ENCODE data around the gene LTBP3. TPM values are rescaled to one million over a fixed set of nuclear protein-coding genes. Genes with fewer than 3 reads are reported as not detected.

Gene LTBP3
- total and polyA plus RNA-seq, 2 donors from 2014 or later: 61.6 to 165 TPM

DNA sequence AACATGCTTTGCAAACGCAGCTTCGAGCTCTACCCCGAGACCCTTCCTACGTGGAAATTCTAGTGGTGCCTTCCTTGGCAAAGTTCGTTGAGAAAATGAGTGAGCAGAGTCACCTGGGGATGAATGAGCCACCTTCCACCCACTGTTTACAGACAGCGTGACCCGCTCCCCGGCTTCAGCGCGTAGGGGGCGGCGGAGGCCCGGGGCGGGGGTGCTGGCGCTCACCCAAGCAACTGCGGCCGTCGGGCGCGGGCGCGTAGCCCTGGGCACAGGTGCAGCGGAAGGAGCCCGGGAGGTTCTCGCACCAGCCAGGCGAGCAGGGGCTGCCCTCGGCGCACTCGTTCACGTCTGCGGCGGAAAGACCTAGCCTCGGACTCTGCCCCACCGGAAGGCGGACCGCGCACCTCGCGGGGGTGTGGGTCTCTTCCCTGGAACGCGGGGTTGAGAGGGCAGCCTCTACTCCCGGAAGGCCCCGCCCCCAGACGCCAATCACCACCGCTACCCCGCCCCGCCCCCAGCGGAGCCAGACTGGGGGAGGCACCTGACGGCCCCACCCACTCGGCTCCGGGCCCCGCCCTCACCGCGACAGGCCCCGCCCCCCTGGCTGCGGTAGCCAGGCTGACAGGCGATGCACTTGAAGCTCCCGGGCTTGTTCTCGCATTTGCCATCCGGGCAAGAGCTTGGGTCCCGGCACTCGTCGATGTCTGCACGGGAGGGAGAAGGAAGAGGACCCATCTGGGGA, 11.8 kb downstream of the LTBP3 start:
- H3K9ac ChIP-seq (ENCODE audit: low read length in 3 of 3): peak overlapping the region in 1 of 3 donors; percentile 33
- intact Hi-C loops (cut with DNase I): no loop called here

DNA sequence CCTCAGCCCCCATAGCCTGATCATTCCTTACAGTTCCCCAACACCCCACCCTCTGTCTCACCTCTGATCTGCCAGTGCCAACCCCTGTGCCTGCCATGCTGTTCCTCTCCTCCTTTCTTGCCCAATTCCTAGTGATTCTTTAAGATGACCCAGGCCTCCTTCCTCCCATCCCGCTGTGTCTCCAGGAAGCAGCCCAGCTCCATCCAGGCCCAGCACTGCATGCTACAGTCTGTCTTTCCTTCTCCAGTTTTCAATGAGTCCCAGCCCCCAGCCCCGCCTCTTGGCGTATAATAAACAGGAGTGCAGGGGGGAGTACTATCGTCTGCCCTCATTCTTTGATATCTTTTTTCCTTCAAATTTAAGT, 12.3 kb downstream of the LTBP3 start:
- no peaks in the 10 kb centered on the region for H3K9me3 ChIP-seq (ENCODE audit: control insufficient read depth in 2 of 3, insufficient read depth in 1 of 3, low read length in 3 of 3)
- no peak for DNase-seq
- intact Hi-C loops (cut with DNase I): no loop called here
- peak overlapping the region; percentile 26 to 64 (median 61) for H3K4me3 ChIP-seq (ENCODE audit: low read length in 3 of 3)
- no peak for FAIRE-seq
- H3K4me1 ChIP-seq (ENCODE audit: control insufficient read depth in 2 of 3, insufficient read depth in 2 of 3, low read depth in 1 of 3, low read length in 3 of 3): peaks cover 0 to 14% (median 6%) of the 10 kb centered on the region in 3 donors
- H3K27ac ChIP-seq (ENCODE audit: low read depth in 2 of 2, low read length in 2 of 2): peak overlapping the region; percentile 22 to 59
- H3K27me3 ChIP-seq (ENCODE audit: control insufficient read depth, insufficient read depth, low read length): no peaks in the 10 kb centered on the region
- peak overlapping the region in 2 of 3 donors; percentile 33 to 40 for H3K9ac ChIP-seq (ENCODE audit: low read length in 3 of 3)
- TF ChIP-seq, protein P1, sequence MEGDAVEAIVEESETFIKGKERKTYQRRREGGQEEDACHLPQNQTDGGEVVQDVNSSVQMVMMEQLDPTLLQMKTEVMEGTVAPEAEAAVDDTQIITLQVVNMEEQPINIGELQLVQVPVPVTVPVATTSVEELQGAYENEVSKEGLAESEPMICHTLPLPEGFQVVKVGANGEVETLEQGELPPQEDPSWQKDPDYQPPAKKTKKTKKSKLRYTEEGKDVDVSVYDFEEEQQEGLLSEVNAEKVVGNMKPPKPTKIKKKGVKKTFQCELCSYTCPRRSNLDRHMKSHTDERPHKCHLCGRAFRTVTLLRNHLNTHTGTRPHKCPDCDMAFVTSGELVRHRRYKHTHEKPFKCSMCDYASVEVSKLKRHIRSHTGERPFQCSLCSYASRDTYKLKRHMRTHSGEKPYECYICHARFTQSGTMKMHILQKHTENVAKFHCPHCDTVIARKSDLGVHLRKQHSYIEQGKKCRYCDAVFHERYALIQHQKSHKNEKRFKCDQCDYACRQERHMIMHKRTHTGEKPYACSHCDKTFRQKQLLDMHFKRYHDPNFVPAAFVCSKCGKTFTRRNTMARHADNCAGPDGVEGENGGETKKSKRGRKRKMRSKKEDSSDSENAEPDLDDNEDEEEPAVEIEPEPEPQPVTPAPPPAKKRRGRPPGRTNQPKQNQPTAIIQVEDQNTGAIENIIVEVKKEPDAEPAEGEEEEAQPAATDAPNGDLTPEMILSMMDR (IDR thresholded peaks at IDR 0.05; ENCODE audit: borderline replicate concordance, extremely low read depth, insufficient read depth): no peak
- peaks cover 0 to 2% (median 0%) of the 10 kb centered on the region in 3 donors for H3K36me3 ChIP-seq (ENCODE audit: control insufficient read depth in 2 of 3, insufficient read depth in 3 of 3, low read length in 3 of 3)

More for the DNA sequence above, 11.8 kb downstream of the LTBP3 start:
- FAIRE-seq: no peak
- H3K27me3 ChIP-seq (ENCODE audit: control insufficient read depth, insufficient read depth, low read length): no peaks in the 10 kb centered on the region
- peaks cover 0 to 11% (median 1%) of the 10 kb centered on the region in 3 donors for H3K4me1 ChIP-seq (ENCODE audit: control insufficient read depth in 2 of 3, insufficient read depth in 2 of 3, low read depth in 1 of 3, low read length in 3 of 3)
- H3K4me3 ChIP-seq (ENCODE audit: low read length in 3 of 3): peak overlapping the region; percentile 26 to 64 (median 61)
- peaks cover 0 to 2% (median 0%) of the 10 kb centered on the region in 3 donors for H3K36me3 ChIP-seq (ENCODE audit: control insufficient read depth in 2 of 3, insufficient read depth in 3 of 3, low read length in 3 of 3)
- DNase-seq: peak; percentile 87 to 97 (median 93)
- H3K9me3 ChIP-seq (ENCODE audit: control insufficient read depth in 2 of 3, insufficient read depth in 1 of 3, low read length in 3 of 3): no peaks in the 10 kb centered on the region
- peak overlapping the region; percentile 51 to 59 for H3K27ac ChIP-seq (ENCODE audit: low read depth in 2 of 2, low read length in 2 of 2)
- TF ChIP-seq, protein P1 (IDR thresholded peaks at IDR 0.05; ENCODE audit: borderline replicate concordance, extremely low read depth, insufficient read depth): no peak

DNA sequence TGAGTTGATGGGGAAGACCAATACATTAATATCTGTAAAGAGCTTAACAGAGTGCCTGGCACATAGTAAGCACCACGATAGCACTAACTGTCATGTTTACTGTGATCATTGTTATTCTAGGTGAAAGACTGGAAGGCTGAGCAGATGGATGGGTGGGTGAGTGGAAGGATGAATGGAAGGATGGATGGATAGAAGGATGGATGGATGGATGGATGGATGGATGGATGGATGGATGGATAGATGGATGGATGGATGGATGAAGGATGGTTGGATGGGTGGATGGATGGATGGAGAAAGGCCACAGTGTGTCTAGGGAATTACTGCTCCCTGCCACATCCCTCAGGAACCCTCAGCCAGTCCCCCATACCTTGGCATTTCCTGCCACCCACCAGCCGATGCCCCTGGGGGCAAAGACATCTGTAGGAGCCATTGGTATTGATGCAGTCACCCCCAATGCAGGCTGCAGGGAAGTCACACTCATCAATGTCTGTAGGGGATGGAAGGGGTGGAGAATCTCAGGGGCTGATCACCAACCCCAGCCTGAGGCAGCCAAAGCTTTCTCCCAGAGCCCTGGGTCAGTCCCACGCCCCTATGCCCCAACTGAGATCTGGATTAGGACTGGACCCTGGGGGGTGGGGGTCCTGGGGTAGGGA, 15.3 kb downstream of the LTBP3 start:
- Histone ChIP-seq H3K4me1 (ENCODE audit: control insufficient read depth in 2 of 3, insufficient read depth in 2 of 3, low read depth in 1 of 3, low read length in 3 of 3) (peaks cover 0 to 19% (median 6%) of the 10 kb centered on the region in 3 donors), H3K36me3 (ENCODE audit: control insufficient read depth in 2 of 3, insufficient read depth in 3 of 3, low read length in 3 of 3) (peaks cover 0 to 3% (median 0%) of the 10 kb centered on the region in 3 donors)

More for the DNA sequence above, 15.3 kb downstream of the LTBP3 start:
- TF ChIP-seq, protein P1 (IDR thresholded peaks at IDR 0.05; ENCODE audit: borderline replicate concordance, extremely low read depth, insufficient read depth): no peak
- Histone ChIP-seq H3K9ac (ENCODE audit: low read length in 3 of 3) (no peak overlapping the region), H3K9me3 (ENCODE audit: control insufficient read depth in 2 of 3, insufficient read depth in 1 of 3, low read length in 3 of 3) (no peaks in the 10 kb centered on the region), H3K27me3 (ENCODE audit: control insufficient read depth, insufficient read depth, low read length) (no peaks in the 10 kb centered on the region), H3K27ac (ENCODE audit: low read depth in 2 of 2, low read length in 2 of 2) (no peak overlapping the region), H3K4me3 (ENCODE audit: low read length in 3 of 3) (no peak overlapping the region)
- intact Hi-C loops (cut with DNase I): no loop called here
- no peak for FAIRE-seq
- DNase-seq: peak in 1 of 5 donors; percentile 55

Data from kidney (tissue), 14 donors.